ENCODE data around the gene NQO2. TPM values are rescaled to one million over a fixed set of nuclear protein-coding genes. Genes with fewer than 3 reads are reported as not detected.

NQO2 gene
- total and polyA plus RNA-seq, 2 of the 13 experiments (the other 11 are each of a cell fraction or from before 2014, with no cell fraction given), result 32.2 to 56.5 TPM

DNA sequence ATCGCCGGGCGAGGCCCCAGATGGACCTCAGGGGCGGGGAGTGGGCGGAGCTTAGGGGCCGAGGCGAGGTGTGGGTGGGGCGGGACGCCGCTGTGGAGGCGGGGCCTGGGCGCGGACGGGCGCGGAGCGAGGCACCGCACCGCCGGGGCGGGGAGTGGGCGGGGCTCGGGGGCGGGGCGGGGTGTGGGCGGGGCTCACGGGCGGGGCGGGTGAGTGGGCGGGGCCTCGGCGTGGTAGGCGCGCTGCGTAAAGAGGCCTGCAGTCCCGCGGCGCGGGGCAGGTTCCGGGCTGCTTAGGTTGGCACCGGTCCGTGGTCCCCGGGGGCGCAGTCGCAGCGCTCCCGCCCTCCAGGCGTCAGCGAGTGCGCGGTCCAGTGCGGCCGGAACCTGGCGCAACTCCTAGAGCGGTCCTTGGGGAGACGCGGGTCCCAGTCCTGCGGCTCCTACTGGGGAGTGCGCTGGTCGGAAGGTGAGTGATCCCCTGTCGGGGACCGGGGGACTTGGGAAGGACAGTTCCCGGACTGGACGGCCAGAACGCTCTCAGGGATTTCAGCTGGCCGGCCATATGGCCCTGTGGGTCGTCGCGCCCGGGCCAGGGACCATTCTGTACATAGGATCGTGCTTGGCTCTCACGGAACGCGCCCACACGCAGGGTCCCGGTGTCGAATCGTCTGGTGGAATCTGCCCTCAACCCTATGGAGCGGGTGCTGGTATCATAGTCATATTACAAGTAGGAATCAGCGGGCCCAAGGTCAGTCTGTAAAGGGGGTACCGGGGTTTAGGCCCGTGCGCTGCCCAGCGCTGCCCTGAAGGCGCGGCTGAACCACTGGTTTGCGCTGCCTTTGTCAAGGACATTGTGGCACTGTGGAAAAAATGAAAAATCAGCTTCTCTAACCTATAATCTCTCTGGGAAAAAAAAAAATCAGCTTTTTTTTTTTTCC is at the start of gene NQO2 (continued):
- no peak for TF ChIP-seq ZNF10 (CRISPR knock-in tag; IDR thresholded peaks at IDR 0.05; ENCODE audit: borderline replicate concordance, low read depth)
- TF ChIP-seq SRF (IDR thresholded peaks at IDR 0.05; ENCODE audit: low read depth, low read length), result no peak
- TF ChIP-seq ZBTB43 (CRISPR knock-in tag; conservative IDR thresholded peaks at IDR 0.05), result no peak; the same call in 1 of the 2 replicates
- TF ChIP-seq ZBTB21 (CRISPR knock-in tag; IDR thresholded peaks at IDR 0.05), result 0 out of 2 replicates have a peak, but pooled peaks have one; percentile 33
- TF ChIP-seq, protein P1, sequence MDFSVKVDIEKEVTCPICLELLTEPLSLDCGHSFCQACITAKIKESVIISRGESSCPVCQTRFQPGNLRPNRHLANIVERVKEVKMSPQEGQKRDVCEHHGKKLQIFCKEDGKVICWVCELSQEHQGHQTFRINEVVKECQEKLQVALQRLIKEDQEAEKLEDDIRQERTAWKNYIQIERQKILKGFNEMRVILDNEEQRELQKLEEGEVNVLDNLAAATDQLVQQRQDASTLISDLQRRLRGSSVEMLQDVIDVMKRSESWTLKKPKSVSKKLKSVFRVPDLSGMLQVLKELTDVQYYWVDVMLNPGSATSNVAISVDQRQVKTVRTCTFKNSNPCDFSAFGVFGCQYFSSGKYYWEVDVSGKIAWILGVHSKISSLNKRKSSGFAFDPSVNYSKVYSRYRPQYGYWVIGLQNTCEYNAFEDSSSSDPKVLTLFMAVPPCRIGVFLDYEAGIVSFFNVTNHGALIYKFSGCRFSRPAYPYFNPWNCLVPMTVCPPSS (IDR thresholded peaks at IDR 0.05), result no peak
- no peak for TF ChIP-seq PCBP1 (IDR thresholded peaks at IDR 0.05; ENCODE audit: borderline replicate concordance, low read depth, low read length)
- TF ChIP-seq PAX8 (CRISPR knock-in tag; IDR thresholded peaks at IDR 0.05; ENCODE audit: borderline replicate concordance), result no peak
- peak; percentile 41; the same call in 1 of the 2 replicates for TF ChIP-seq TFE3 (CRISPR knock-in tag; IDR thresholded peaks at IDR 0.05)
- TF ChIP-seq ZFY (CRISPR knock-in tag; IDR thresholded peaks at IDR 0.05), result peak; percentile 92
- TF ChIP-seq ZNF710 (CRISPR knock-in tag; IDR thresholded peaks at IDR 0.05; ENCODE audit: borderline replicate concordance), result 0 out of 2 replicates have a peak, but pooled peaks have one; percentile 36
- peak; percentile 57; the same call in 1 of the 2 replicates for TF ChIP-seq ZZZ3 (CRISPR knock-in tag; IDR thresholded peaks at IDR 0.05; ENCODE audit: borderline replicate concordance)
- TF ChIP-seq ZBTB38 (CRISPR knock-in tag; IDR thresholded peaks at IDR 0.05), result peak; percentile 69; the same call in 1 of the 2 replicates
- TF ChIP-seq ZNF546 (CRISPR knock-in tag; conservative IDR thresholded peaks at IDR 0.05), result peak; percentile 91; the same call in 1 of the 2 replicates
- TF ChIP-seq, protein P2, sequence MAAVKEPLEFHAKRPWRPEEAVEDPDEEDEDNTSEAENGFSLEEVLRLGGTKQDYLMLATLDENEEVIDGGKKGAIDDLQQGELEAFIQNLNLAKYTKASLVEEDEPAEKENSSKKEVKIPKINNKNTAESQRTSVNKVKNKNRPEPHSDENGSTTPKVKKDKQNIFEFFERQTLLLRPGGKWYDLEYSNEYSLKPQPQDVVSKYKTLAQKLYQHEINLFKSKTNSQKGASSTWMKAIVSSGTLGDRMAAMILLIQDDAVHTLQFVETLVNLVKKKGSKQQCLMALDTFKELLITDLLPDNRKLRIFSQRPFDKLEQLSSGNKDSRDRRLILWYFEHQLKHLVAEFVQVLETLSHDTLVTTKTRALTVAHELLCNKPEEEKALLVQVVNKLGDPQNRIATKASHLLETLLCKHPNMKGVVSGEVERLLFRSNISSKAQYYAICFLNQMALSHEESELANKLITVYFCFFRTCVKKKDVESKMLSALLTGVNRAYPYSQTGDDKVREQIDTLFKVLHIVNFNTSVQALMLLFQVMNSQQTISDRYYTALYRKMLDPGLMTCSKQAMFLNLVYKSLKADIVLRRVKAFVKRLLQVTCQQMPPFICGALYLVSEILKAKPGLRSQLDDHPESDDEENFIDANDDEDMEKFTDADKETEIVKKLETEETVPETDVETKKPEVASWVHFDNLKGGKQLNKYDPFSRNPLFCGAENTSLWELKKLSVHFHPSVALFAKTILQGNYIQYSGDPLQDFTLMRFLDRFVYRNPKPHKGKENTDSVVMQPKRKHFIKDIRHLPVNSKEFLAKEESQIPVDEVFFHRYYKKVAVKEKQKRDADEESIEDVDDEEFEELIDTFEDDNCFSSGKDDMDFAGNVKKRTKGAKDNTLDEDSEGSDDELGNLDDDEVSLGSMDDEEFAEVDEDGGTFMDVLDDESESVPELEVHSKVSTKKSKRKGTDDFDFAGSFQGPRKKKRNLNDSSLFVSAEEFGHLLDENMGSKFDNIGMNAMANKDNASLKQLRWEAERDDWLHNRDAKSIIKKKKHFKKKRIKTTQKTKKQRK (IDR thresholded peaks at IDR 0.05; ENCODE audit: low read length), result no peak
- peak; percentile 54; the same call in 1 of the 2 replicates for TF ChIP-seq RBAK (CRISPR knock-in tag; IDR thresholded peaks at IDR 0.05)
- TF ChIP-seq, protein P3, sequence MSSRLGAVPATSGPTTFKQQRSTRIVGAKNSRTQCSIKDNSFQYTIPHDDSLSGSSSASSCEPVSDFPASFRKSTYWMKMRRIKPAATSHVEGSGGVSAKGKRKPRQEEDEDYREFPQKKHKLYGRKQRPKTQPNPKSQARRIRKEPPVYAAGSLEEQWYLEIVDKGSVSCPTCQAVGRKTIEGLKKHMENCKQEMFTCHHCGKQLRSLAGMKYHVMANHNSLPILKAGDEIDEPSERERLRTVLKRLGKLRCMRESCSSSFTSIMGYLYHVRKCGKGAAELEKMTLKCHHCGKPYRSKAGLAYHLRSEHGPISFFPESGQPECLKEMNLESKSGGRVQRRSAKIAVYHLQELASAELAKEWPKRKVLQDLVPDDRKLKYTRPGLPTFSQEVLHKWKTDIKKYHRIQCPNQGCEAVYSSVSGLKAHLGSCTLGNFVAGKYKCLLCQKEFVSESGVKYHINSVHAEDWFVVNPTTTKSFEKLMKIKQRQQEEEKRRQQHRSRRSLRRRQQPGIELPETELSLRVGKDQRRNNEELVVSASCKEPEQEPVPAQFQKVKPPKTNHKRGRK (CRISPR knock-in tag; IDR thresholded peaks at IDR 0.05), result no peak
